IMR-90 (cell line): Measurements from ENCODE around the gene FCN1. TPM values are rescaled to one million over a fixed set of nuclear protein-coding genes. Genes with fewer than 3 reads are reported as not detected.

Experiments
- ATAC-seq: fragments of 200-7000 bp; cut with Tn5 transposase; 2 replicates; pipeline ENCODE4 v1.9.1; 2020; ENCODE audit warnings: low read depth, mild to moderate bottlenecking, moderate library complexity
- BruUV-seq: library from RNA; stranded (reverse); fragments of 400-500 nt; replicated peaks from 2 replicates; lab custom pipeline; 2021; lab: Mats Ljungman, UMichigan
- CTCF ChIA-PET: fragments of 300-600 bp; formaldehyde crosslinking; extraction: SDS; loops from one replicate; lab custom pipeline; 2021; ENCODE audit warnings: antibody characterized with exemption; lab: Yijun Ruan, JAX
- POLR2A ChIA-PET: fragments of 300-600 bp; sonication (Branson Sonifier 250); formaldehyde crosslinking; loops from one replicate; lab custom pipeline; 2022; ENCODE audit warnings: antibody characterized with exemption; ENCODE audit not compliant: unreplicated experiment; lab: Charles Lee
- DNase-seq: peaks from one replicate; pipeline ENCODE4 v3.0.0; 2013
- H2AFZ ChIP-seq: replicated peaks from 2 replicates; pipeline ENCODE3; 2013; ENCODE audit warnings: low read length, mild to moderate bottlenecking; ENCODE audit not compliant: poor library complexity
- H2AK5ac ChIP-seq: 2 replicates; pipeline ENCODE4 v1.6.1; 2013; ENCODE audit warnings: low read depth, low read length, inconsistent platforms
- H2AK9ac ChIP-seq: replicated peaks from 2 replicates; pipeline ENCODE3; 2013; ENCODE audit warnings: mild to moderate bottlenecking, low read depth, low read length, moderate library complexity; ENCODE audit not compliant: poor library complexity
- H2BK120ac ChIP-seq: 2 replicates; pipeline ENCODE4 v1.6.1; 2013; ENCODE audit warnings: low read depth, low read length, inconsistent platforms
- H2BK15ac ChIP-seq: 3 replicates; pipeline ENCODE4 v1.6.1; 2013; ENCODE audit warnings: low read depth, low read length, inconsistent platforms
- H2BK20ac ChIP-seq: 2 replicates; pipeline ENCODE4 v1.6.1; 2013; ENCODE audit warnings: low read depth, mild to moderate bottlenecking, inconsistent platforms, low read length, moderate library complexity
- H2BK5ac ChIP-seq: 2 replicates; pipeline ENCODE4 v1.6.1; 2013; ENCODE audit warnings: mild to moderate bottlenecking, low read depth, low read length, inconsistent platforms; ENCODE audit not compliant: poor library complexity, severe bottlenecking
- H3K14ac ChIP-seq: replicated peaks from 2 replicates; pipeline ENCODE4 v1.6.1; 2013; ENCODE audit warnings: low read depth, low read length, inconsistent platforms
- H3K18ac ChIP-seq: 2 replicates; pipeline ENCODE4 v1.6.1; 2013; ENCODE audit warnings: low read depth, low read length, control low read depth
- H3K23ac ChIP-seq: 2 replicates; pipeline ENCODE4 v1.6.1; 2013; ENCODE audit warnings: low read depth, low read length, inconsistent platforms
- H3K27ac ChIP-seq: 2 replicates; pipeline ENCODE4 v1.5.1; 2013; ENCODE audit warnings: mild to moderate bottlenecking, control low read depth, low read length; ENCODE audit not compliant: insufficient read depth
- H3K27me3 ChIP-seq: 2 replicates; pipeline ENCODE4 v1.6.1; 2013; ENCODE audit warnings: low read length; ENCODE audit not compliant: control insufficient read depth, insufficient read depth
- H3K36me3 ChIP-seq: 2 replicates; pipeline ENCODE4 v1.6.1; 2013; ENCODE audit warnings: low read length, mixed read lengths; ENCODE audit not compliant: control insufficient read depth, insufficient read depth
- H3K4ac ChIP-seq: 2 replicates; pipeline ENCODE4 v1.6.1; 2013; ENCODE audit warnings: low read depth, low read length, inconsistent platforms
- H3K4me1 ChIP-seq: 2 replicates; pipeline ENCODE4 v1.6.1; 2013; ENCODE audit warnings: low read length, mixed read lengths; ENCODE audit not compliant: control insufficient read depth, insufficient read depth
- H3K4me2 ChIP-seq: 2 replicates; pipeline ENCODE4 v1.6.1; 2013; ENCODE audit warnings: low read depth, mild to moderate bottlenecking, control low read depth, low read length, moderate library complexity
- H3K4me3 ChIP-seq: 2 replicates; pipeline ENCODE4 v1.5.1; 2013; ENCODE audit warnings: low read depth, mild to moderate bottlenecking, control low read depth, low read length, moderate library complexity; ENCODE audit not compliant: insufficient read depth
- H3K56ac ChIP-seq: 2 replicates; pipeline ENCODE4 v1.6.1; 2013; ENCODE audit warnings: low read length, inconsistent platforms; ENCODE audit not compliant: insufficient read depth; ENCODE audit errors: extremely low read depth
- H3K79me1 ChIP-seq, 2 experiments: 2 replicates each; pipeline ENCODE4 v1.6.1; 2013; ENCODE audit warnings: low read length in 2 of 2, inconsistent platforms in 1 of 2, low read depth in 1 of 2
- H3K9ac ChIP-seq: 2 replicates; pipeline ENCODE4 v1.6.1; 2013; ENCODE audit warnings: low read depth, low read length, control low read depth
- H3K9me1 ChIP-seq: 2 replicates; pipeline ENCODE4 v1.6.1; 2013; ENCODE audit warnings: low read length, inconsistent platforms; ENCODE audit not compliant: insufficient read depth
- H3K9me3 ChIP-seq: 2 replicates; pipeline ENCODE4 v1.6.1; 2013; ENCODE audit warnings: low read length; ENCODE audit not compliant: control insufficient read depth, insufficient read depth
- H4K20me1 ChIP-seq: 2 replicates; pipeline ENCODE4 v1.6.1; 2013; ENCODE audit warnings: low read length, inconsistent platforms; ENCODE audit not compliant: insufficient read depth
- H4K5ac ChIP-seq: 2 replicates; pipeline ENCODE4 v1.6.1; 2013; ENCODE audit warnings: mild to moderate bottlenecking, low read depth, low read length, control low read depth
- H4K8ac ChIP-seq, 2 experiments: 2 replicates each; pipeline ENCODE4 v1.6.1; 2013; ENCODE audit warnings: low read depth in 2 of 2, low read length in 2 of 2, control low read depth in 1 of 2, inconsistent platforms in 1 of 2
- H4K91ac ChIP-seq: 2 replicates; pipeline ENCODE4 v1.6.1; 2013; ENCODE audit warnings: low read depth, low read length, inconsistent platforms; ENCODE audit not compliant: insufficient read depth
- BHLHE40 ChIP-seq: fragments of 150-350 bp; IDR thresholded peaks from 2 replicates; pipeline ENCODE4 v1.6.1; 2016; ENCODE audit warnings: mild to moderate bottlenecking, low read depth, low read length
- CEBPB ChIP-seq: IDR thresholded peaks from 2 replicates; pipeline ENCODE4 v1.6.1; 2012; ENCODE audit warnings: low read depth, low read length, improper control_type of control experiment
- CHD1 ChIP-seq: IDR thresholded peaks from 2 replicates; pipeline ENCODE4 v1.6.1; 2012; ENCODE audit warnings: low read depth, low read length, improper control_type of control experiment
- CTCF ChIP-seq: conservative IDR thresholded peaks from 2 replicates; pipeline ENCODE4 v1.5.1; 2012; ENCODE audit warnings: mild to moderate bottlenecking, low read depth, low read length, improper control_type of control experiment
- MAFK ChIP-seq: IDR thresholded peaks from 2 replicates; pipeline ENCODE4 v1.6.1; 2012; ENCODE audit warnings: low read depth, low read length, improper control_type of control experiment
- MXI1 ChIP-seq: IDR thresholded peaks from 2 replicates; pipeline ENCODE4 v1.6.1; 2012; ENCODE audit warnings: low read depth, mild to moderate bottlenecking, low read length, moderate library complexity, borderline replicate concordance
- POLR2A ChIP-seq: IDR thresholded peaks from 2 replicates; pipeline ENCODE4 v1.6.1; 2012; ENCODE audit warnings: mild to moderate bottlenecking, low read depth, low read length
- RAD21 ChIP-seq: IDR thresholded peaks from 2 replicates; pipeline ENCODE4 v1.6.1; 2012; ENCODE audit warnings: low read length, improper control_type of control experiment
- RCOR1 ChIP-seq: IDR thresholded peaks from 2 replicates; pipeline ENCODE4 v1.6.1; 2012; ENCODE audit warnings: mild to moderate bottlenecking, low read length, improper control_type of control experiment; ENCODE audit not compliant: insufficient replicate concordance
- RFX5 ChIP-seq: IDR thresholded peaks from 2 replicates; pipeline ENCODE4 v1.8.0; 2012; ENCODE audit warnings: low read depth, mild to moderate bottlenecking, low read length, moderate library complexity
- SMC3 ChIP-seq: fragments of 150-350 bp; IDR thresholded peaks from 2 replicates; pipeline ENCODE4 v1.6.1; 2016; ENCODE audit warnings: low read depth, mild to moderate bottlenecking, antibody characterized with exemption, low read length, moderate library complexity
- USF2 ChIP-seq: fragments of 150-350 bp; IDR thresholded peaks from 2 replicates; pipeline ENCODE4 v1.6.1; 2017; ENCODE audit warnings: mild to moderate bottlenecking, antibody characterized with exemption, low read length, low read depth
- WGBS, 2 experiments: methylation state at CpG; one replicate each; pipeline versions ENCODE4 v1.1.5 to v1.1.7; 2013; ENCODE audit warnings: missing lambda C conversion rate in 2 of 2; ENCODE audit not compliant: insufficient read length in 1 of 2; ENCODE audit errors: extremely low coverage in 2 of 2; 5-methylcytosine and 5-hydroxymethylcytosine counted together
- dilution Hi-C: fragments of 300-500 bp; cut with HindIII; formaldehyde crosslinking; loops from one replicate; pipeline ENCODE4 v1.14.3; 2018; ENCODE audit warnings: low sequenced_read_pairs; ENCODE audit not compliant: unreplicated experiment
- in situ Hi-C: fragments of 300-500 bp; cut with MboI; formaldehyde crosslinking; loops from 3 replicates; pipeline ENCODE4 v1.14.3; 2019; ENCODE audit warnings: low sequenced_read_pairs, inconsistent platforms, mixed read lengths
- intact Hi-C: fragments of 100-400 bp; cut with micrococcal nuclease; formaldehyde crosslinking; loops from 2 replicates; pipeline ENCODE4 v1.10.0; 2022
- polyA plus RNA-seq, 3 experiments: library from polyadenylated mRNA; depleted of rRNA; stranded (reverse); fragments of >200 nt; gene quantifications; 2 replicates each; pipeline ENCODE4 v1.2.3, GENCODE V29; 2012; ENCODE audit warnings: low replicate concordance in 1 of 3
- total RNA-seq: library from RNA; depleted of rRNA; stranded (reverse); fragments of >200 nt; gene quantifications from 2 replicates; pipeline ENCODE4 v1.2.3, GENCODE V29; 2012

The FCN1 gene
- total and polyA plus RNA-seq, 2 of the 4 experiments (the other 2 are of a cell fraction): not detected

- Histone ChIP-seq H3K4me3 (no peak within 1 kb of the TSS), H2AFZ (peak within 1 kb of the TSS; percentile 41), H4K91ac (no peak within 1 kb of the TSS), H2BK15ac (no peak within 1 kb of the TSS), H2BK5ac (no peak within 1 kb of the TSS), H3K56ac (no peak within 1 kb of the TSS), H3K4me2 (no peak within 1 kb of the TSS), H3K9me1 (no peaks in the 10 kb centered on the region), H3K27ac (no peak within 1 kb of the TSS), H4K8ac (no peak within 1 kb of the TSS), H3K9ac (no peak within 1 kb of the TSS), H3K27me3 (peaks cover 42% of the 10 kb centered on the region), H3K23ac (no peak within 1 kb of the TSS), H3K18ac (no peak within 1 kb of the TSS), H3K79me1 (no peaks in the 10 kb centered on the region), H3K9me3 (no peaks in the 10 kb centered on the region), H2BK20ac (no peak within 1 kb of the TSS), H3K4ac (no peak within 1 kb of the TSS), H3K36me3 (no peaks in the 10 kb centered on the region), H3K4me1 (no peaks in the 10 kb centered on the region), H4K20me1 (no peaks in the 10 kb centered on the region), H2AK9ac (no peak within 1 kb of the TSS), H2BK120ac (no peak within 1 kb of the TSS), H4K5ac (no peak within 1 kb of the TSS), H3K14ac (no peak within 1 kb of the TSS), H2AK5ac (no peak within 1 kb of the TSS)
- no peak for DNase-seq
- 65% methylated on average over 9 of the region's 25 CpGs; no CpG with 5 or more reads in 1 of the 2 experiments for WGBS, 2 experiments
- ChIA-PET POLR2A (no interaction called here), CTCF (no interaction called here)
- ATAC-seq: no peak
- no TSS peak for BruUV-seq
- intact Hi-C loops (no loop called here), dilution Hi-C loops (no loop called here), in situ Hi-C loops (no loop called here)
- TF ChIP-seq MXI1 (no peak), RCOR1 (no peak), MAFK (no peak), SMC3 (no peak), POLR2A (no peak), USF2 (no peak), RAD21 (no peak), CHD1 (no peak), RFX5 (no peak), CTCF (no peak), BHLHE40 (no peak), CEBPB (no peak)
Measured at GRCh38 chr9:134880484-134881312, 37.0 kb downstream of the FCN1 start, which contains the start of gene FCN2. FCN2 (plus strand) TSS chr9:134880810; CDS start chr9:134880822, 12 bp downstream.
